Measurements from ENCODE around the gene SEC14L2.

Gene SEC14L2

DNA sequence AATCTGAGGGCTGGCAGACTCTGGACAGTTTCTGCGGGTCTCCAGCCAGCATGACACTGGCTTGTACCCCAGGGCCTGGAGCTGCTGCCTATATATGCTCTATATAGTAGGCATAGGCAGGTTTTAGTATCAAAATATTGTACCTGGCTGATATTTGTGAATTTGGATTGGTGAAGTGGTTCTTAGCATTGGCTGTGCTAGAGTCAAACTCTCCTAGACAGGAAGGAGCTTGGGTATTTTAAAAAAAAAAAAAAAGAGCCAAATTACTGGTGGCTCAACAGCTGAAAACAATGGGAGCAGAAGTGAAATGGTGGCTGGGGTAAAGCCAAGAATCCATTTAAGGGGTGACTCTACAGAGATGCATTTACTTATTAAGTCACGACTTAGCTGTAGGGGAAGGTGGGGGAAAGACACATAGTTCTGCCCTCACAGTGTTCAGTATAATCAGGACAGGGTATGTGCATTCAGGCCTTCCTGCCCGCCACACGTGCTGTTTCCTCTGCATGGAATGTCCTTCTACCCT lies 17.8 kb downstream of the SEC14L2 start:
- Histone ChIP-seq H3K27me3 (ENCODE audit: insufficient read depth, poor library complexity, severe bottlenecking) (no peaks in the 10 kb centered on the region), H3K9me3 (ENCODE audit: severe bottlenecking) (no peaks in the 10 kb centered on the region), H3K27ac (ENCODE audit: poor library complexity, severe bottlenecking) (no peak overlapping the region), H3K4me3 (ENCODE audit: severe bottlenecking) (no peak overlapping the region), H3K36me3 (ENCODE audit: low read depth) (peaks cover 97% of the 10 kb centered on the region), H3K4me1 (ENCODE audit: insufficient read depth, poor library complexity, severe bottlenecking) (peaks cover 4% of the 10 kb centered on the region)
- TF ChIP-seq, protein P1, sequence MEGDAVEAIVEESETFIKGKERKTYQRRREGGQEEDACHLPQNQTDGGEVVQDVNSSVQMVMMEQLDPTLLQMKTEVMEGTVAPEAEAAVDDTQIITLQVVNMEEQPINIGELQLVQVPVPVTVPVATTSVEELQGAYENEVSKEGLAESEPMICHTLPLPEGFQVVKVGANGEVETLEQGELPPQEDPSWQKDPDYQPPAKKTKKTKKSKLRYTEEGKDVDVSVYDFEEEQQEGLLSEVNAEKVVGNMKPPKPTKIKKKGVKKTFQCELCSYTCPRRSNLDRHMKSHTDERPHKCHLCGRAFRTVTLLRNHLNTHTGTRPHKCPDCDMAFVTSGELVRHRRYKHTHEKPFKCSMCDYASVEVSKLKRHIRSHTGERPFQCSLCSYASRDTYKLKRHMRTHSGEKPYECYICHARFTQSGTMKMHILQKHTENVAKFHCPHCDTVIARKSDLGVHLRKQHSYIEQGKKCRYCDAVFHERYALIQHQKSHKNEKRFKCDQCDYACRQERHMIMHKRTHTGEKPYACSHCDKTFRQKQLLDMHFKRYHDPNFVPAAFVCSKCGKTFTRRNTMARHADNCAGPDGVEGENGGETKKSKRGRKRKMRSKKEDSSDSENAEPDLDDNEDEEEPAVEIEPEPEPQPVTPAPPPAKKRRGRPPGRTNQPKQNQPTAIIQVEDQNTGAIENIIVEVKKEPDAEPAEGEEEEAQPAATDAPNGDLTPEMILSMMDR (IDR thresholded peaks at IDR 0.05; ENCODE audit: poor library complexity, severe bottlenecking), result no peak
- ATAC-seq (ENCODE audit: low read depth) (no peak), DNase-seq (ENCODE audit: low spot score) (no peak)

GRCh38 chr22:30416403-30416802 lies 19.6 kb downstream of the SEC14L2 start:
- DNase-seq (ENCODE audit: low spot score), result no peak
- peaks cover 21% of the 10 kb centered on the region for H3K4me1 ChIP-seq (ENCODE audit: insufficient read depth, poor library complexity, severe bottlenecking)
- no peak overlapping the region for H3K4me3 ChIP-seq (ENCODE audit: severe bottlenecking)
- no peak for ATAC-seq (ENCODE audit: low read depth)
- no peaks in the 10 kb centered on the region for H3K27me3 ChIP-seq (ENCODE audit: insufficient read depth, poor library complexity, severe bottlenecking)
- H3K27ac ChIP-seq (ENCODE audit: poor library complexity, severe bottlenecking), result peak overlapping the region; percentile 17
- TF ChIP-seq, protein P1 (IDR thresholded peaks at IDR 0.05; ENCODE audit: poor library complexity, severe bottlenecking), result no peak
- no peaks in the 10 kb centered on the region for H3K9me3 ChIP-seq (ENCODE audit: severe bottlenecking)
- peaks cover 96% of the 10 kb centered on the region for H3K36me3 ChIP-seq (ENCODE audit: low read depth)

- ATAC-seq (ENCODE audit: low read depth), result no peak
- DNase-seq (ENCODE audit: low spot score), result no peak
- Histone ChIP-seq H3K9me3 (ENCODE audit: severe bottlenecking) (no peaks in the 10 kb centered on the region), H3K4me1 (ENCODE audit: insufficient read depth, poor library complexity, severe bottlenecking) (peaks cover 25% of the 10 kb centered on the region), H3K27me3 (ENCODE audit: insufficient read depth, poor library complexity, severe bottlenecking) (no peaks in the 10 kb centered on the region), H3K36me3 (ENCODE audit: low read depth) (peaks cover 99% of the 10 kb centered on the region), H3K27ac (ENCODE audit: poor library complexity, severe bottlenecking) (peak overlapping the region; percentile 17), H3K4me3 (ENCODE audit: severe bottlenecking) (no peak overlapping the region)
- TF ChIP-seq, protein P1 (IDR thresholded peaks at IDR 0.05; ENCODE audit: poor library complexity, severe bottlenecking), result no peak
Measured at GRCh38 chr22:30416837-30417236, 20.0 kb downstream of the SEC14L2 start.

GRCh38 chr22:30420347-30421125 lies 23.7 kb downstream of the SEC14L2 start:
- H3K4me3 ChIP-seq (ENCODE audit: severe bottlenecking), result no peak overlapping the region
- peaks cover 70% of the 10 kb centered on the region for H3K36me3 ChIP-seq (ENCODE audit: low read depth)
- no peaks in the 10 kb centered on the region for H3K9me3 ChIP-seq (ENCODE audit: severe bottlenecking)
- ATAC-seq (ENCODE audit: low read depth), result peak; percentile 51
- TF ChIP-seq, protein P1 (IDR thresholded peaks at IDR 0.05; ENCODE audit: poor library complexity, severe bottlenecking), result no peak
- no peaks in the 10 kb centered on the region for H3K27me3 ChIP-seq (ENCODE audit: insufficient read depth, poor library complexity, severe bottlenecking)
- H3K27ac ChIP-seq (ENCODE audit: poor library complexity, severe bottlenecking), result peak overlapping the region; percentile 99
- no peak for DNase-seq (ENCODE audit: low spot score)
- H3K4me1 ChIP-seq (ENCODE audit: insufficient read depth, poor library complexity, severe bottlenecking), result peaks cover 36% of the 10 kb centered on the region
